Bladder microvascular endothelial cell (primary cell): Measurements from ENCODE around the gene CAMLG. TPM values are rescaled to one million over a fixed set of nuclear protein-coding genes. Genes with fewer than 3 reads are reported as not detected.

Source experiments
- total RNA-seq: library from RNA; depleted of rRNA; stranded (reverse); fragments of >200 nt; gene quantifications from 2 replicates; pipeline ENCODE4 v1.2.3, GENCODE V29; 2014

CAMLG gene
- 25.9 and 32.4 TPM in 2 replicates for total RNA-seq

DNA sequence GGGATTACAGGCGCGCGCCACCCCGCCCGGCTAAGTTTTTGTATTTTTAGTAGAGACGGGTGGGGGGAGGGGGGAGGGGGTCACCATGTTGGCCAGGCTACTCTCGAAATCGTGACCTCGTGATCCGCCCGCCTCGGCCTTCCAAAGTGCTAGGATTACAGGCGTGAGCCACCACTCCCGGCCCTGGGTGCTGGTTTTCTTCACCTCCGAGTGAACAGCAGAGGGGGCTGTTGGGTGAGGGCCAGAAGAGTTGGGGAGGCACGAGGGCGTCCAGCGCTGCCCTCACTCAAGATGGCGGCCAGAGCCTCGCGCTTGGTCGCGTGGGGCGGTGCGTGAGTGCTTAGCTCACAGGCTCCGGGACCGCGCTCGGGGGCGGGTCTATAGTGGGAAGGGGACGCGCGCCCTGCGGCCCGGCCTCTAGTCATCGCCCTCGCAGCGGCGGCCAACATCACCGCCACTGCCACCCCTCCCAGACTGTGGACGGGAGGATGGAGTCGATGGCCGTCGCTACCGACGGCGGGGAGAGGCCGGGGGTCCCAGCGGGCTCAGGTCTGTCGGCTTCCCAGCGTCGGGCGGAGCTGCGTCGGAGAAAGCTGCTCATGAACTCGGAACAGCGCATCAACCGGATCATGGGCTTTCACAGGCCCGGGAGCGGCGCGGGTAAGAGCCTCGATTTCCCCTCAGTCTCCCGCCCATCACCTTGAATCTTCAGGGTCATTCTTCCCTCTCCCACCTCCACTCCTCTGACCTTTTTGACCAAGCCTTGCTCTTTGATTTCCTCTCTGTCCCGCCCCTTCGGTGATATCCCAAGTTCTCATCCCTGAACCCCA, at the start of gene CAMLG:
TSS of gene CAMLG (plus strand) at position 416 of the 830 bp plus-strand sequence. CDS start at position 489, 73 bp downstream.

DNA sequence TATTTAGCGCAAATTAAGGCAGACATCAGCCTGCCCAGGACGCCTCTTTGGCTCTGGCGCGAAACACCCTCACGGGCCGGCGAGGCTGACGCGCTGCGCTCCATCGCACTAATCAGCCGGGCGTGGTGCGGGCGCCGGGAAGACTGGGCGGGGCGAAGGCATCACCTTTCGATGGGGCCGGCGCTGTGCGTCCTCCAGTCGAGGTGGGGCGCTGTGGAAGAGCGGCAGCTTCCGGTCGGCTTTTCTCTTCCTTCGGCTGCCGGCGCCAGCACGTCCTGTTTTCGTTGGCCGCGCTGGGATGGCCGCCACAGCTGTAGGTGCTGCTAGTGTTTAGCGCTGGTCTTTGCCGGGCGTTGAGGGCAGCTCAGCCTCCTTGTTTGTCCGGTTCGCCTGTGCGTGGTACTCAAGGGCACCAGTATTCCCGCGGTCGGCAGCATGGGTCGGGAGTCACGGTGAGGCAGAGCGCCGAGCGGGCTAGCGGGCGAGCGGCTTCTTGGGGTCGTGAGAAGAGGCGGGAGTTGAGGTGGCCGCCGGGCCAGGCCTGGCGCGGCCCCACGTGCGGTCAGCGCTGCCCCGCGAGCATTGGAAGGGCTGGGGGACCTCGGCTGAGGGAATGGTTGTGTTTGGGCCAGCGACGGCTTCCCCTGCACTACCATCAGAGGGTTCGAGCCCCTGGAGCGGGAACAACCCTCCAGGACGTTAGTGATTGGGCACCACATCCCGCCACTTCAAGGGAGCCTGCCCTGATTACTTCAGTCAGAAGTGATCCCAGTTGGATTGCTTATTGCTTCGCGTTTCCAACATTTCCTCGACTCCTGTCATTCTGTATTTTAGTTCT, 20.4 kb downstream of the CAMLG start, which contains the start of gene DDX46:
TSS of gene DDX46 (plus strand) at position 276 of the 838 bp plus-strand sequence. CDS start at position 436, 160 bp downstream.

Other genes with a start within 250 kb of the CAMLG start
- gene JADE2, start 212.9 kb upstream of the CAMLG start, total RNA-seq = 14.6 and 33.3 TPM in 2 replicates
- gene SAR1B, start 105.7 kb upstream of the CAMLG start, total RNA-seq = 44.0 and 109 TPM in 2 replicates
- 9.2 and 30.8 TPM in 2 replicates for gene SEC24A, start 89.8 kb upstream of the CAMLG start, total RNA-seq
- gene DDX46, start 20.2 kb downstream of the CAMLG start, total RNA-seq = 13.0 and 26.5 TPM in 2 replicates
- 30.3 and 63.4 TPM in 2 replicates for gene C5orf24, start 107.4 kb downstream of the CAMLG start, total RNA-seq
- 57.0 and 90.8 TPM in 2 replicates for gene TXNDC15, start 135.8 kb downstream of the CAMLG start, total RNA-seq
- gene PCBD2, start 166.6 kb downstream of the CAMLG start, total RNA-seq = 2.8 and 4.7 TPM in 2 replicates
- gene CATSPER3, start 229.4 kb downstream of the CAMLG start, total RNA-seq = not detected in 2 replicates